ENCODE results near the gene OGFRL1.

Gene OGFRL1

GRCh38 chr6:71277926-71278600, 10.5 kb upstream of the OGFRL1 start:
- peaks cover 0 to 5% of the 10 kb centered on the region in 2 experiments for H3K4me1 ChIP-seq (ENCODE audit: control insufficient read depth in 1 of 2, insufficient read depth in 1 of 2, low read depth in 1 of 2, low read length in 1 of 2)
- no peak overlapping the region for H3K27ac ChIP-seq
- no peak for TF ChIP-seq CTCF (IDR thresholded peaks at IDR 0.05)
- no peaks in the 10 kb centered on the region for H3K9me3 ChIP-seq
- H3K36me3 ChIP-seq = no peaks in the 10 kb centered on the region
- no peak overlapping the region for H3K4me3 ChIP-seq (ENCODE audit: low read depth in 1 of 2, low read length in 1 of 2)
- H3K27me3 ChIP-seq = no peaks in the 10 kb centered on the region

GRCh38 chr6:71279321-71279720, 9.3 kb upstream of the OGFRL1 start:
- H3K4me3 ChIP-seq (ENCODE audit: low read depth in 1 of 2, low read length in 1 of 2) = no peak overlapping the region
- H3K36me3 ChIP-seq = no peaks in the 10 kb centered on the region
- H3K27ac ChIP-seq = no peak overlapping the region
- peaks cover 0 to 5% of the 10 kb centered on the region in 2 experiments for H3K4me1 ChIP-seq (ENCODE audit: control insufficient read depth in 1 of 2, insufficient read depth in 1 of 2, low read depth in 1 of 2, low read length in 1 of 2)
- H3K9me3 ChIP-seq = no peaks in the 10 kb centered on the region
- H3K27me3 ChIP-seq = no peaks in the 10 kb centered on the region
- TF ChIP-seq CTCF (IDR thresholded peaks at IDR 0.05) = no peak

- no peak for TF ChIP-seq CTCF (IDR thresholded peaks at IDR 0.05)
- H3K27me3 ChIP-seq = no peaks in the 10 kb centered on the region
Observed at GRCh38 chr6:71279740-71280139, 8.9 kb upstream of the OGFRL1 start.

GRCh38 chr6:71280701-71281100, 7.9 kb upstream of the OGFRL1 start:
- Histone ChIP-seq H3K9me3 (no peaks in the 10 kb centered on the region), H3K4me3 (ENCODE audit: low read depth in 1 of 2, low read length in 1 of 2) (no peak overlapping the region), H3K27me3 (no peaks in the 10 kb centered on the region), H3K4me1 (ENCODE audit: control insufficient read depth in 1 of 2, insufficient read depth in 1 of 2, low read depth in 1 of 2, low read length in 1 of 2) (peaks cover 0 to 5% of the 10 kb centered on the region in 2 experiments), H3K27ac (no peak overlapping the region), H3K36me3 (no peaks in the 10 kb centered on the region)
- no peak for TF ChIP-seq CTCF (IDR thresholded peaks at IDR 0.05)

More at GRCh38 chr6:71279740-71280139, 8.9 kb upstream of the OGFRL1 start:
- no peaks in the 10 kb centered on the region for H3K9me3 ChIP-seq
- H3K4me1 ChIP-seq (ENCODE audit: control insufficient read depth in 1 of 2, insufficient read depth in 1 of 2, low read depth in 1 of 2, low read length in 1 of 2) = peaks cover 0 to 5% of the 10 kb centered on the region in 2 experiments
- H3K36me3 ChIP-seq = no peaks in the 10 kb centered on the region
- no peak overlapping the region for H3K27ac ChIP-seq
- H3K4me3 ChIP-seq (ENCODE audit: low read depth in 1 of 2, low read length in 1 of 2) = no peak overlapping the region

GRCh38 chr6:71284785-71285184, 3.8 kb upstream of the OGFRL1 start:
- peaks cover 23% of the 10 kb centered on the region in 2 experiments for H3K4me1 ChIP-seq (ENCODE audit: control insufficient read depth in 1 of 2, insufficient read depth in 1 of 2, low read depth in 1 of 2, low read length in 1 of 2)
- H3K27me3 ChIP-seq = no peaks in the 10 kb centered on the region
- H3K27ac ChIP-seq = no peak overlapping the region
- no peak overlapping the region for H3K4me3 ChIP-seq (ENCODE audit: low read depth in 1 of 2, low read length in 1 of 2)
- H3K36me3 ChIP-seq = no peaks in the 10 kb centered on the region
- H3K9me3 ChIP-seq = no peaks in the 10 kb centered on the region
- TF ChIP-seq CTCF (IDR thresholded peaks at IDR 0.05) = no peak
